Pancreas (tissue), 10 donors: ENCODE results near the gene FCRL6. TPM values are rescaled to one million over a fixed set of nuclear protein-coding genes. Genes with fewer than 3 reads are reported as not detected.

Experiments
- ATAC-seq, 4 donors: fragments of 200-7000 bp; cut with Tn5 transposase; one replicate each; pipeline versions ENCODE4 v1.8.0 to v1.9.1; 2020; ENCODE audit warnings: mild to moderate bottlenecking in 4 of 4, moderate library complexity in 4 of 4
- DNase-seq, 6 donors: peaks; one replicate each; pipeline ENCODE4 v3.0.0-alpha.2; 2020
- FAIRE-seq: peaks from 2 replicates; lab custom pipeline; 2012; peaks lifted over from hg19 to GRCh38; lab: Jason Lieb, UNC
- H3K27ac ChIP-seq, 4 donors: fragments of 200-600 bp; sonication (generic); 1 replicate in 3 of 4; 2 replicates in 1 of 4; pipeline versions ENCODE4 v1.5.0 to v1.8.0; 2020
- H3K27me3 ChIP-seq, 4 donors: fragments of 200-600 bp; one replicate each; pipeline ENCODE4 v1.8.0; 2021
- H3K36me3 ChIP-seq, 3 donors: fragments of 200-600 bp; sonication (generic) in 1 of 3; one replicate each; pipeline versions ENCODE4 v1.5.0 to v1.8.0; 2020 to 2021
- H3K4me1 ChIP-seq, 3 donors: fragments of 200-600 bp; one replicate each; pipeline ENCODE4 v1.8.0; 2021
- H3K4me3 ChIP-seq, 4 donors: fragments of 200-600 bp; sonication (generic) in 2 of 4; one replicate each; pipeline versions ENCODE4 v1.5.0 to v1.8.0; 2020 to 2021
- H3K9me3 ChIP-seq, 4 donors: fragments of 200-600 bp; one replicate each; pipeline ENCODE4 v1.8.0; 2021
- WGBS, 2 donors: extraction: QIAGEN DNeasy Blood & Tissue Kit; methylation state at CpG; one replicate each; pipeline ENCODE4 v1.1.7; 2013; 5-methylcytosine and 5-hydroxymethylcytosine counted together
- intact Hi-C, 3 donors: fragments of 100-400 bp; cut with DNase I; formaldehyde crosslinking; loops; one replicate each; pipeline versions ENCODE4 v1.11.1 to v1.14.2; 2022
- polyA plus RNA-seq, 2 donors: library from polyadenylated mRNA; stranded (reverse); fragments of 200-250 nt; gene quantifications; one replicate each; pipeline ENCODE4 v1.2.3, GENCODE V29; 2013
- total RNA-seq, 6 donors: library from RNA; stranded (reverse); fragmentation: NEBNext Ultra II Directional in 4 of 6; extraction: Animal tissue kit (Norgen Biotek cat#: 25700) in 4 of 6; gene quantifications; one replicate each; pipeline versions ENCODE4 v1.2.1 to v1.2.4, GENCODE V29; 2021 to 2023
- TF ChIP-seq, protein P1 (sequence below), 4 donors: fragments of 200-600 bp; sonication (generic) in 3 of 4; IDR thresholded peaks; one replicate each; pipeline versions ENCODE4 v1.5.0 to v1.8.0; 2021; ENCODE audit warnings: antibody characterized with exemption in 4 of 4
- donor health status: healthy with polysubstance abuse.
- donor health status: DM: no; HTN: no; CAD: no; lungs with moderate emphysema.
- donor health status: DM: no; HTN: no; CAD: no.
- donor health status: control.
- donor health status: control.
- donor health status: Bipolar disorder and iron deficiency.
- donor health status: DM: yes; HTN: yes; CAD: no.
- donor health status: DM: no; HTN: no; CAD: no.
- donor health status: DM: no; HTN: no; CAD: no.
- donor health status: DM: yes; HTN: yes; CAD: no.

The FCRL6 gene
- total and polyA plus RNA-seq, 8 donors = 0.19 to 0.67 (median 0.31) TPM; not detected in 3

DNA sequence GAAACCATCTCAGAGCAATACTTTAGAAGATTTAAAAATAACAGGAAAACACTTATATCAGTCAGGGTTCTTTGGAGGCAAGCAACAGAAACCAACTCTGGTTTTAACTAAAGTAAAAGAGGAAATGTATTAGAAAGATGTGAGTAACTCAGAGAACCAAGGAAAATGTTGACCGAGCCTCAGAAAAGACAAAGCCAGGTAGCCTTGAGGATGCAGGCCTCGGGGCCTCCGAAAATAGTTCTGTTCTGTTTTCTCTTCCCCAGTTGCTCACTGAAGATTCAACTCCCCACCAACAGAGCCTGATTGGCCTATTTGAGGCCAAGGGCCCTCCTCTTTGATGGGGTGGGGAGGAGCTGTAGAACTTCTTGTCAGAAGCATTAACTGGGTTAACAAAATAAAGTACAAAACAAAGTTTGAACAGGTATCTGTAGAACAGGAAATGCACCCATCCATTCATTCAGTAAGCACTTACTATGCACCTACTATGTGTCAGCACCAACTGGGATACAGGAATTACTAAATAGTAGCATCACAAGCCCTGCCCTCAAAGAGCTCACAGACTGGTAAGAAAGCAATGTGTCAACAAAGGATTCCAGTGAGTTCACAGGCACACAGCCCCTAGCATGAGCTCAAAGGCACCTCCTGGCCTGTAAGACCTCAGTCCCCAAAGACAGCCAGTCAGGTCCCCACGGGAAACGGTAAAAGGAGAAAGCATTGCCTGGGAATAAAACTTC is 37.1 kb downstream of the FCRL6 start:
- 90 to 95% methylated on average over 5 of the region's 5 CpGs for WGBS, 2 donors
- Histone ChIP-seq H3K4me3 (no peak overlapping the region), H3K27me3 (no peaks in the 10 kb centered on the region), H3K36me3 (no peaks in the 10 kb centered on the region), H3K27ac (no peak overlapping the region), H3K9me3 (no peaks in the 10 kb centered on the region), H3K4me1 (no peaks in the 10 kb centered on the region)
- intact Hi-C loops = no loop called here
- TF ChIP-seq, protein P1, sequence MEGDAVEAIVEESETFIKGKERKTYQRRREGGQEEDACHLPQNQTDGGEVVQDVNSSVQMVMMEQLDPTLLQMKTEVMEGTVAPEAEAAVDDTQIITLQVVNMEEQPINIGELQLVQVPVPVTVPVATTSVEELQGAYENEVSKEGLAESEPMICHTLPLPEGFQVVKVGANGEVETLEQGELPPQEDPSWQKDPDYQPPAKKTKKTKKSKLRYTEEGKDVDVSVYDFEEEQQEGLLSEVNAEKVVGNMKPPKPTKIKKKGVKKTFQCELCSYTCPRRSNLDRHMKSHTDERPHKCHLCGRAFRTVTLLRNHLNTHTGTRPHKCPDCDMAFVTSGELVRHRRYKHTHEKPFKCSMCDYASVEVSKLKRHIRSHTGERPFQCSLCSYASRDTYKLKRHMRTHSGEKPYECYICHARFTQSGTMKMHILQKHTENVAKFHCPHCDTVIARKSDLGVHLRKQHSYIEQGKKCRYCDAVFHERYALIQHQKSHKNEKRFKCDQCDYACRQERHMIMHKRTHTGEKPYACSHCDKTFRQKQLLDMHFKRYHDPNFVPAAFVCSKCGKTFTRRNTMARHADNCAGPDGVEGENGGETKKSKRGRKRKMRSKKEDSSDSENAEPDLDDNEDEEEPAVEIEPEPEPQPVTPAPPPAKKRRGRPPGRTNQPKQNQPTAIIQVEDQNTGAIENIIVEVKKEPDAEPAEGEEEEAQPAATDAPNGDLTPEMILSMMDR (IDR thresholded peaks at IDR 0.05) = no peak
- FAIRE-seq (no peak), DNase-seq (no peak), ATAC-seq (no peak)

DNA sequence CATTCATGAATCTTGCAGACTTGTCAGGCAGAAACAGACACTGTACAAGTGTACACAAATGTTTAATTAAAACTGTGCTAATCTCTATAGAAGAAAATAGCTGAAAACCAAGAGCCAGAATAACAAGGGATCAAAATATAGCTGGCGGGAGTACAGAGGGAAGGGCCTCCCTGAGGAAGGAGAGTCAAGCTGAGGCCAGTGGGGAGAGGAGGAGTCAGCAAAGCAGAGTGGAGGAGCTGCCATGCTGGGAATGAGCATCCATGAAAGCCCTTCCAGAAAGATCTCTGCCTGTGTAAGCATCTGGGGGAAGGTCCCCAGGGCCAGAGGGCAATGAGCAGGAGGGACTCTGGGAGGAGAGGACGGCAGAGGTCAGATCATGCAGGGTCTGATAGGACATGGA is 39.6 kb downstream of the FCRL6 start:
- Histone ChIP-seq H3K4me3 (no peak overlapping the region), H3K27ac (no peak overlapping the region), H3K4me1 (no peaks in the 10 kb centered on the region), H3K36me3 (no peaks in the 10 kb centered on the region), H3K9me3 (no peaks in the 10 kb centered on the region), H3K27me3 (no peaks in the 10 kb centered on the region)
- ATAC-seq (no peak), FAIRE-seq (no peak), DNase-seq (no peak)
- WGBS, 2 donors = 87 to 97% methylated on average over 2 of the region's 2 CpGs
- intact Hi-C loops = no loop called here
- TF ChIP-seq, protein P1 (IDR thresholded peaks at IDR 0.05) = no peak

DNA sequence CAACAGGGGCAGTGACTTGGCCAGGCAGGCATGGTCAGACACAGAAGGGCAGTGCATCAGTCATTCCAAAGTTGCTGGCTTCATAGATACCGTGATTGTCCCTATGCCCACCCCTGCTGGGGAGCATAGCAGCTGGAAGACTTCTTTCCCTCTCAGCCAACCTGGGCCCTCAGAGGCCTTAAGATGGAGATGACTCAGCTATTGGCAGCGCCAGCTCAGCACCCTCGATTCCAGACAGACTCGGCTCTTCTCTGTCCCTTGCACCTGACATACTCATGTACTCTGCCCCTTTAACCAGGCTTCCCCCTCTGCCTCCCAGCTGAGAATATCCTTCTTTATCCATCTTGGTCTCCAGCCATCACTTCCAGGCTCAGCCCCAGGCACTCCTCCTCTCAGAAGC is 41.3 kb downstream of the FCRL6 start:
- H3K27me3 ChIP-seq = no peaks in the 10 kb centered on the region
- no peaks in the 10 kb centered on the region for H3K9me3 ChIP-seq
- H3K36me3 ChIP-seq = no peaks in the 10 kb centered on the region
- H3K4me1 ChIP-seq = no peaks in the 10 kb centered on the region
- no peak for FAIRE-seq
- DNase-seq = no peak
- ATAC-seq = no peak
- H3K27ac ChIP-seq = no peak overlapping the region
- intact Hi-C loops = no loop called here
- H3K4me3 ChIP-seq = no peak overlapping the region
- TF ChIP-seq, protein P1 (IDR thresholded peaks at IDR 0.05) = no peak
- 86 to 87% methylated on average over 4 of the region's 4 CpGs for WGBS, 2 donors

DNA sequence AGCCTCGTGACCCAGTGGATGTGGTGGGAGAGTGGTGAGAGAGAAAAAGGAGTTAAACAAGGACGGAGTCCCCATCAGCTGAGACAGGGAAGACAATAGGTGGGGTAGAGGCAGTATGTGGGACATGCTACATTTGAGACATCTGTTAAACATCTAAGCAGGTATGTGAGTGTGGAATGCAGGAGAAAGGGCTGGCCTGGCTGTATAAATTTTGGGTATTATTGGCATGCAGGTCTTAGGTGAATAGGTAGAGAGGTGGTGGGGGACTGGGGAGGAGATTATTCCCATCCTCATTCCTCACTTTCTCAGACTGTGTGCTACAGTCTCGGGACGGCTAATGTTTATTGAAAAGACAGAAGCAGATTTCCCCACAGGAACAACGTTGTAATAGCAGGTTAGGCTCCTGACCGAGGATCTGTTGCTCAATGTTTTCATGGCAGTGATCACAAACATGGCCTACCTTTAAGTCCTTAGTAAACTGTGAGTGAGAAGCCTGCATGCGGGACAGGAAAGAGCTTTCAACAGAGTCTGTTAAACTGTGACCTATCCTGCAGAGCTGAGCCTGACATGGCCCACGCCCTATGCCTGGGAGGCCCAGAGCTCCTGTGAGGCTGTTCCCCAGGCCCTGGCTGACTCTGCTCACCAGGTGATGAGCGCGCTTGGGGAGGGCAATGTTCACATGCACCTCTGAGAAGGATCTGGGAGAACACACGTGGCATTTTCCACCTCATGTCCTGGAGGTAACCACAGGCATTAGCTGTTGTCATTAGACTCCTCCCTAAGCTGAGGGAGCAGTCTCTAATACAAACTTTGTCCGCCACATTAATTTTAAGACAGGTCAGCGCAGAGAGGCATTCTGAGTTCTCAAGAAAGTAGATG is 43.8 kb downstream of the FCRL6 start:
- TF ChIP-seq, protein P1 (IDR thresholded peaks at IDR 0.05) = no peak
- DNase-seq (no peak), FAIRE-seq (no peak), ATAC-seq (peak in 2 of 4 donors; percentile 34 to 52)
- Histone ChIP-seq H3K9me3 (no peaks in the 10 kb centered on the region), H3K36me3 (no peaks in the 10 kb centered on the region), H3K4me3 (no peak overlapping the region), H3K4me1 (no peaks in the 10 kb centered on the region), H3K27ac (no peak overlapping the region), H3K27me3 (no peaks in the 10 kb centered on the region)
- WGBS, 2 donors = 70 to 77% methylated on average over 13 of the region's 13 CpGs
- intact Hi-C loops = no loop called here
